ENCODE results near the gene PSMG3. TPM values are rescaled to one million over a fixed set of nuclear protein-coding genes. Genes with fewer than 3 reads are reported as not detected.
A peak's percentile ranks its signal among the peaks of the same experiment; 100 is the strongest.

Gene PSMG3
- 118 and 130 TPM in 2 replicates for total RNA-seq (2014; rRNA removed; shearing (Covaris generic))
- polyA plus RNA-seq (2015; cell fraction: cytosol; rRNA removed): 105 and 123 TPM in 2 replicates
- polyA plus RNA-seq (2015; cell fraction: nucleus; rRNA removed): 446 and 512 TPM in 2 replicates

- in situ Hi-C loops (cut with HindIII; ENCODE audit: low pct_unique_long_range_greater_than_20kb, low sequenced_read_pairs): no loop called here
These were observed at the start of gene PSMG3 for GRCh38 chr7:1569833-1570632. Gene PSMG3, minus strand, starts transcription at chr7:1570032. Its CDS starts 693 bp downstream, at chr7:1569339.

GRCh38 chr7:1618475-1618874 is 48.6 kb upstream of the PSMG3 start:
- DNase-seq (ENCODE audit: low read depth, low spot score): no peak
- in situ Hi-C loops (cut with HindIII; ENCODE audit: low pct_unique_long_range_greater_than_20kb, low sequenced_read_pairs): no loop called here

More at GRCh38 chr7:1569833-1570632, at the start of gene PSMG3:
- DNase-seq (ENCODE audit: low read depth, low spot score): peak; percentile 89

- in situ Hi-C loops (cut with HindIII; ENCODE audit: low pct_unique_long_range_greater_than_20kb, low sequenced_read_pairs): no loop called here
- DNase-seq (ENCODE audit: low read depth, low spot score): no peak
These were observed 48.1 kb upstream of the PSMG3 start for GRCh38 chr7:1617957-1618356.

GRCh38 chr7:1616741-1617140 is 46.9 kb upstream of the PSMG3 start:
- in situ Hi-C loops (cut with HindIII; ENCODE audit: low pct_unique_long_range_greater_than_20kb, low sequenced_read_pairs): no loop called here
- DNase-seq (ENCODE audit: low read depth, low spot score): no peak

- in situ Hi-C loops (cut with HindIII; ENCODE audit: low pct_unique_long_range_greater_than_20kb, low sequenced_read_pairs): no loop called here
- no peak for DNase-seq (ENCODE audit: low read depth, low spot score)
These were observed 41.9 kb upstream of the PSMG3 start for GRCh38 chr7:1611708-1612241.

- no peak for DNase-seq (ENCODE audit: low read depth, low spot score)
These were observed 41.0 kb upstream of the PSMG3 start for GRCh38 chr7:1610678-1611302.

GRCh38 chr7:1610013-1610677 is 40.3 kb upstream of the PSMG3 start:
- no peak for DNase-seq (ENCODE audit: low read depth, low spot score)
- in situ Hi-C loops (cut with HindIII; ENCODE audit: low pct_unique_long_range_greater_than_20kb, low sequenced_read_pairs): no loop called here

More at GRCh38 chr7:1610678-1611302, 41.0 kb upstream of the PSMG3 start:
- in situ Hi-C loops (cut with HindIII; ENCODE audit: low pct_unique_long_range_greater_than_20kb, low sequenced_read_pairs): no loop called here

- in situ Hi-C loops (cut with HindIII; ENCODE audit: low pct_unique_long_range_greater_than_20kb, low sequenced_read_pairs): no loop called here
- no peak for DNase-seq (ENCODE audit: low read depth, low spot score)
These were observed 39.2 kb upstream of the PSMG3 start for GRCh38 chr7:1609023-1609422.

- no peak for DNase-seq (ENCODE audit: low read depth, low spot score)
- in situ Hi-C loops (cut with HindIII; ENCODE audit: low pct_unique_long_range_greater_than_20kb, low sequenced_read_pairs): no loop called here
These were observed 38.5 kb upstream of the PSMG3 start for GRCh38 chr7:1608318-1608717.

- in situ Hi-C loops (cut with HindIII; ENCODE audit: low pct_unique_long_range_greater_than_20kb, low sequenced_read_pairs): no loop called here
- no peak for DNase-seq (ENCODE audit: low read depth, low spot score)
These were observed 37.9 kb upstream of the PSMG3 start for GRCh38 chr7:1607696-1608095.

- DNase-seq (ENCODE audit: low read depth, low spot score): no peak
- in situ Hi-C loops (cut with HindIII; ENCODE audit: low pct_unique_long_range_greater_than_20kb, low sequenced_read_pairs): no loop called here
These were observed 37.2 kb upstream of the PSMG3 start for GRCh38 chr7:1607001-1607400.

GRCh38 chr7:1604383-1604782 is 34.6 kb upstream of the PSMG3 start:
- DNase-seq (ENCODE audit: low read depth, low spot score): no peak
- in situ Hi-C loops (cut with HindIII; ENCODE audit: low pct_unique_long_range_greater_than_20kb, low sequenced_read_pairs): no loop called here

- in situ Hi-C loops (cut with HindIII; ENCODE audit: low pct_unique_long_range_greater_than_20kb, low sequenced_read_pairs): no loop called here
- no peak for DNase-seq (ENCODE audit: low read depth, low spot score)
These were observed 33.8 kb upstream of the PSMG3 start for GRCh38 chr7:1603346-1604225.

- no peak for DNase-seq (ENCODE audit: low read depth, low spot score)
These were observed 32.6 kb upstream of the PSMG3 start for GRCh38 chr7:1602386-1602785.

GRCh38 chr7:1601956-1602355 is 32.1 kb upstream of the PSMG3 start:
- DNase-seq (ENCODE audit: low read depth, low spot score): no peak
- in situ Hi-C loops (cut with HindIII; ENCODE audit: low pct_unique_long_range_greater_than_20kb, low sequenced_read_pairs): no loop called here

More at GRCh38 chr7:1602386-1602785, 32.6 kb upstream of the PSMG3 start:
- in situ Hi-C loops (cut with HindIII; ENCODE audit: low pct_unique_long_range_greater_than_20kb, low sequenced_read_pairs): no loop called here

GRCh38 chr7:1599640-1600395 is 30.0 kb upstream of the PSMG3 start:
- in situ Hi-C loops (cut with HindIII; ENCODE audit: low pct_unique_long_range_greater_than_20kb, low sequenced_read_pairs): no loop called here

More at GRCh38 chr7:1599640-1600395, 30.0 kb upstream of the PSMG3 start:
- no peak for DNase-seq (ENCODE audit: low read depth, low spot score)
